Measurements from ENCODE around the gene RSRC1. TPM values are rescaled to one million over a fixed set of nuclear protein-coding genes. Genes with fewer than 3 reads are reported as not detected.

RSRC1 gene
- total RNA-seq, 2 donors from 2014 or later: 38.7 to 49.6 TPM

DNA sequence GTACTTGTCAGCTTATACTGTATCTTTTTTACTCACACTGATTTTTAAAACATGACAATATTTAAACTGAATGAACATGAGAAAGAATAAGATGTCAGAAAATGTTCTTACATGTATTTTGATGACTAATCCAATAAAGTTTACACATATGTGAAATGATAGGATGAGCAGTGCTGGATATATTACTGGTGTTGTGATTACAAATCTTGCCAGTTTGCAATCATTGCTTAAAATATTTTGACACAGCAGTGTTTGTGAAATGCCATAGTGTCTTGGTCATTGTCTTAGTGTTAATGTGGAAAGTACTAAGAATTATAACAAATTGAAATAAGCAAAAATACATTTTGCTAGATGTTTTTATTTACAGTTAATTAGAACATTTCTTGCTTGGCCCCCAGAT is 342.4 kb downstream of the RSRC1 start:
- ATAC-seq: no peak

GRCh38 chr3:158453004-158453403 is 343.1 kb downstream of the RSRC1 start:
- H3K36me3 Mint-ChIP-seq: no peaks in the 10 kb centered on the region
- no peak for ATAC-seq
- no peaks in the 10 kb centered on the region for H3K27me3 Mint-ChIP-seq
- DNase-seq (ENCODE audit: low spot score): no peak
- no peaks in the 10 kb centered on the region for H3K9me3 Mint-ChIP-seq
- no peak overlapping the region for H3K27ac Mint-ChIP-seq
- H3K4me3 Mint-ChIP-seq: no peak overlapping the region
- H3K4me1 Mint-ChIP-seq (ENCODE audit: low read depth in 2 of 2): no peaks in the 10 kb centered on the region

More for the DNA sequence above, 342.4 kb downstream of the RSRC1 start:
- Mint-ChIP-seq H3K9me3 (no peaks in the 10 kb centered on the region), H3K4me3 (no peak overlapping the region), H3K36me3 (no peaks in the 10 kb centered on the region), H3K4me1 (ENCODE audit: low read depth in 2 of 2) (no peaks in the 10 kb centered on the region), H3K27me3 (no peaks in the 10 kb centered on the region), H3K27ac (no peak overlapping the region)
- DNase-seq (ENCODE audit: low spot score): no peak

DNA sequence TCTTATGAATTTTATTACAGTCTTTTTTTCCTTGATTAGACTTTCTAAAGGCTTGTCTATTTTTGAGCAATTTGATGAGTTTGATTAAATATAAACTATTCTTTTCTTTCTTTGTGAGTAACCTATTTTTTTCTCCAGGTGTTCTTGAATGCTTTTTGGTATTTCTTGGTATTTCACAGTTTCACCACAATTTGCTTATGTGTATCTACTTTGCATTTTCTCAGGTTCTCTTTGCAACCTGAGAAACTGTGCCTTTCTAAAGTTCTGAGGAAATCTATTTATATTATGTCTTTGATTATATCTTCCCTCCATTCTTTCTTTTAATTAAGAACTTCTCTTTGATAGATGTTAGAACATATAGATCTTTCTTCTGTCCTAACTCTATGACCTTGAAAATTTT is 344.0 kb downstream of the RSRC1 start:
- H3K4me1 Mint-ChIP-seq (ENCODE audit: low read depth in 2 of 2): no peaks in the 10 kb centered on the region
- H3K27me3 Mint-ChIP-seq: no peaks in the 10 kb centered on the region
- ATAC-seq (no peak), DNase-seq (ENCODE audit: low spot score) (no peak)
- H3K4me3 Mint-ChIP-seq: no peak overlapping the region
- H3K9me3 Mint-ChIP-seq: no peaks in the 10 kb centered on the region
- no peaks in the 10 kb centered on the region for H3K36me3 Mint-ChIP-seq
- H3K27ac Mint-ChIP-seq: no peak overlapping the region

DNA sequence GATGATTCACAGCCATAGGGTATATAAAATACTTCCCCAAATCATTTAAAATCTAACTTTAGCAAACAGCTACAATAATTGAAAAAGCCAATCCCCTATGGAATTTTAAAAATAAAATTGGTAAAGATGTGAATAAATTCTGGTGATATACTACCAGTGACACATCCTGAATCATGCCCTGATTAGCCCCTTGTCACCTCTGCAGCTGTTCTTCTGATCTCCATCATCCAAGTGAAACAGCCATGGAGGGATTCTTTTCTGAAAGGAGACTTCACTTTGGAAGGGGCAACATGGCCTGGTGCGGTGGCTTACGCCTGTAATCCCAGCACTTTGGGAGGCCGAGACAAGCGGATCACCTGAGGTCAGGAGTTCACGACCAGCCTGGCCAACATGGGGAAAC is 345.5 kb downstream of the RSRC1 start:
- Mint-ChIP-seq H3K4me1 (ENCODE audit: low read depth in 2 of 2) (no peaks in the 10 kb centered on the region), H3K27me3 (no peaks in the 10 kb centered on the region), H3K4me3 (no peak overlapping the region), H3K36me3 (no peaks in the 10 kb centered on the region), H3K9me3 (no peaks in the 10 kb centered on the region), H3K27ac (no peak overlapping the region)
- no peak for DNase-seq (ENCODE audit: low spot score)
- no peak for ATAC-seq

- no peaks in the 10 kb centered on the region for H3K36me3 Mint-ChIP-seq
- H3K4me3 Mint-ChIP-seq: no peak overlapping the region
- H3K27me3 Mint-ChIP-seq: no peaks in the 10 kb centered on the region
- ATAC-seq (no peak), DNase-seq (ENCODE audit: low spot score) (no peak)
- no peaks in the 10 kb centered on the region for H3K4me1 Mint-ChIP-seq (ENCODE audit: low read depth in 2 of 2)
- H3K27ac Mint-ChIP-seq: no peak overlapping the region
- H3K9me3 Mint-ChIP-seq: no peaks in the 10 kb centered on the region
These were observed 346.2 kb downstream of the RSRC1 start for GRCh38 chr3:158456114-158456513.

GRCh38 chr3:158458464-158458863 is 348.6 kb downstream of the RSRC1 start:
- no peak overlapping the region for H3K4me3 Mint-ChIP-seq
- ATAC-seq: no peak

GRCh38 chr3:158460926-158461325 is 351.0 kb downstream of the RSRC1 start:
- Mint-ChIP-seq H3K27ac (no peak overlapping the region), H3K36me3 (no peaks in the 10 kb centered on the region), H3K4me3 (no peak overlapping the region), H3K4me1 (ENCODE audit: low read depth in 2 of 2) (no peaks in the 10 kb centered on the region), H3K27me3 (no peaks in the 10 kb centered on the region), H3K9me3 (no peaks in the 10 kb centered on the region)
- ATAC-seq: no peak
- DNase-seq (ENCODE audit: low spot score): no peak

More at GRCh38 chr3:158458464-158458863, 348.6 kb downstream of the RSRC1 start:
- H3K4me1 Mint-ChIP-seq (ENCODE audit: low read depth in 2 of 2): no peaks in the 10 kb centered on the region
- DNase-seq (ENCODE audit: low spot score): no peak
- H3K27ac Mint-ChIP-seq: no peak overlapping the region
- H3K9me3 Mint-ChIP-seq: no peaks in the 10 kb centered on the region
- no peaks in the 10 kb centered on the region for H3K36me3 Mint-ChIP-seq
- no peaks in the 10 kb centered on the region for H3K27me3 Mint-ChIP-seq

DNA sequence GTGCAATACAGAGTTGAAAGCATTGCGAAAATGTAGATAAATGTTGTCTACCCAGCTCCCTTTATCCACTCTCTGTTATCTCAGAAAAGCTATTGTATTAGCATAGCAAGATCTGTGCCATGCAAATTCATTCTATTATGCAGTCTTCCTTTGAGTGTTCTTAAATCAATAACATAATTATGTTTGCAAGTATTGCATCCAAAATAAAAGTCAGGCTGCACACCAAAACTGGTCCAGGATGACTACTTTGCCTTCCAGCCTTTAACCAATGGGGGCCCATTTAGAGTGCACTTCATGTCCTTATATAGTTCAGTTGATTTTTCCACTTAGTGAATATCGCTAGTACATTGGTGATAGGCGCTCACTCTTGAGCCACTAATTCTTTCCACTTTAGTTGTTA is 353.7 kb downstream of the RSRC1 start:
- H3K27ac Mint-ChIP-seq: no peak overlapping the region
- H3K9me3 Mint-ChIP-seq: no peaks in the 10 kb centered on the region
- no peak for DNase-seq (ENCODE audit: low spot score)
- no peaks in the 10 kb centered on the region for H3K4me1 Mint-ChIP-seq (ENCODE audit: low read depth in 2 of 2)
- H3K4me3 Mint-ChIP-seq: no peak overlapping the region
- H3K27me3 Mint-ChIP-seq: no peaks in the 10 kb centered on the region
- no peak for ATAC-seq
- no peaks in the 10 kb centered on the region for H3K36me3 Mint-ChIP-seq

DNA sequence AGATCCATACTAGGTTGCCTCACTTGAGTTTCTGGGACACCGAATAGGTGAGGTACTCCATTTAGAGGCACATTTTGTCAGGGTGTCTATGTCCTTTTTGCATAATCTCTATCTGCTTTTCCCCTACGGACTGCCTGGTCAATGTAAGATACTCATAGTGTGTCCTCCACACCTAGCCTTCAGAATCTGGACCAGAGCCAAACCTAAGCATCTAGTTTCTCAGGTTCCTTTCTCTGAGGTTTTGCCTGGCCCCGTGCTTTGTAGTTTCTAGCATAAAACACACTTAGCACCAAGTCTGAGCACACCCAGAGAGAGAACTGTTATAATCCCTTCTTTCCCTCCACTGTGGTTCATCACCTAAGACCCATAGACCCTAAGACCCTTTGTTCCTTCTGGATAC is 355.2 kb downstream of the RSRC1 start:
- no peak overlapping the region for H3K4me3 Mint-ChIP-seq
- DNase-seq (ENCODE audit: low spot score) (no peak), ATAC-seq (no peak)
- no peak overlapping the region for H3K27ac Mint-ChIP-seq
- H3K27me3 Mint-ChIP-seq: no peaks in the 10 kb centered on the region
- H3K4me1 Mint-ChIP-seq (ENCODE audit: low read depth in 2 of 2): no peaks in the 10 kb centered on the region
- H3K9me3 Mint-ChIP-seq: no peaks in the 10 kb centered on the region
- no peaks in the 10 kb centered on the region for H3K36me3 Mint-ChIP-seq

GRCh38 chr3:158470944-158471638 is 361.2 kb downstream of the RSRC1 start:
- no peak for ATAC-seq
- H3K27ac Mint-ChIP-seq: no peak overlapping the region

GRCh38 chr3:158471639-158472294 is 361.9 kb downstream of the RSRC1 start:
- H3K27me3 Mint-ChIP-seq: no peaks in the 10 kb centered on the region

More at GRCh38 chr3:158470944-158471638, 361.2 kb downstream of the RSRC1 start:
- no peak for DNase-seq (ENCODE audit: low spot score)
- Mint-ChIP-seq H3K27me3 (no peaks in the 10 kb centered on the region), H3K9me3 (no peaks in the 10 kb centered on the region), H3K4me1 (ENCODE audit: low read depth in 2 of 2) (no peaks in the 10 kb centered on the region), H3K4me3 (no peak overlapping the region), H3K36me3 (no peaks in the 10 kb centered on the region)

DNA sequence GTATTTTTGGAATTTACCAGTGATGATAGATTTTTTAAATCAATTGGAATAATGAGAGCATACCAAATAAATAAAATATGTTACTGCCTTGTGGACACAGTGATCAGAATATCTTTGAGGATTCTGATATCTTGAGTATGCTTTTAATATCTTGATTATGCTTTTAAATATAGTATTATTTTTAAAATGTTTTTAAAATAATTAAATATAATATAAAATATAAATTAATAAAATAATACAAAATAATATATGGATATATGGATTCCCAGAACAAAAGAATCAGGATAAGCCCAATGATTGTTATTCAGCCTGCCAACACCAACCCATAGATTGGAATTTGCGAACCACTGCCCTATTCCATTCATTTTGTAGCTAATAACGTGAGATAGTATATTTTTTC is 369.2 kb downstream of the RSRC1 start:
- Mint-ChIP-seq H3K27me3 (no peaks in the 10 kb centered on the region), H3K4me1 (ENCODE audit: low read depth in 2 of 2) (peaks cover 0 to 3% of the 10 kb centered on the region in 2 donors), H3K4me3 (no peak overlapping the region)

More at GRCh38 chr3:158471639-158472294, 361.9 kb downstream of the RSRC1 start:
- ATAC-seq (no peak), DNase-seq (ENCODE audit: low spot score) (no peak)
- H3K27ac Mint-ChIP-seq: no peak overlapping the region
- H3K9me3 Mint-ChIP-seq: no peaks in the 10 kb centered on the region
- H3K4me3 Mint-ChIP-seq: no peak overlapping the region
- no peaks in the 10 kb centered on the region for H3K4me1 Mint-ChIP-seq (ENCODE audit: low read depth in 2 of 2)
- H3K36me3 Mint-ChIP-seq: no peaks in the 10 kb centered on the region

GRCh38 chr3:158483701-158484235 is 373.9 kb downstream of the RSRC1 start:
- no peak for ATAC-seq
- DNase-seq (ENCODE audit: low spot score): no peak
- no peaks in the 10 kb centered on the region for H3K36me3 Mint-ChIP-seq
- no peaks in the 10 kb centered on the region for H3K9me3 Mint-ChIP-seq
- peaks cover 0 to 5% of the 10 kb centered on the region in 2 donors for H3K4me1 Mint-ChIP-seq (ENCODE audit: low read depth in 2 of 2)
- H3K27ac Mint-ChIP-seq: no peak overlapping the region
- H3K4me3 Mint-ChIP-seq: no peak overlapping the region
- H3K27me3 Mint-ChIP-seq: no peaks in the 10 kb centered on the region

More for the DNA sequence above, 369.2 kb downstream of the RSRC1 start:
- ATAC-seq (no peak), DNase-seq (ENCODE audit: low spot score) (no peak)
- H3K36me3 Mint-ChIP-seq: no peaks in the 10 kb centered on the region
- H3K9me3 Mint-ChIP-seq: no peaks in the 10 kb centered on the region
- no peak overlapping the region for H3K27ac Mint-ChIP-seq

DNA sequence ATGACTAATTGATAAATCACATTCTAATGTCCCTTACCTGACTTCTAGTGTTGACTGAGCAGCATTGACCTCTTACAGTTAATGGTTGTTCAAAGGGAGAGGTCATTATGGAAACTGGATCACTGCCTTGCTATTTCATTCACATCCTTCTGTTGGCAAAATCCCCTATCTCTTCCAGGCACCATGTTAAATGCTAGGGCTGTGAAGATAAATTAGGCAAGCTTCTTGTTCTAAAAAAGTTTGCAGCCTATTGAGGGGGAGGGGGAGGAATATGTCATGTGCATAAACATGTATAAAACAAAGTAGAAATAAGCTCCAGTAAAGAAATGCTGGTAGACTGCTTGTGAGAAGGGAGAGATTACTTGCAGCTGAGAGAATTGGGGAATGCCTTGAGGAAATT is 376.3 kb downstream of the RSRC1 start:
- Mint-ChIP-seq H3K36me3 (no peaks in the 10 kb centered on the region), H3K9me3 (no peaks in the 10 kb centered on the region), H3K27me3 (no peaks in the 10 kb centered on the region), H3K4me1 (ENCODE audit: low read depth in 2 of 2) (peaks cover 4 to 5% of the 10 kb centered on the region in 2 donors), H3K27ac (no peak overlapping the region), H3K4me3 (no peak overlapping the region)
- ATAC-seq: no peak
- no peak for DNase-seq (ENCODE audit: low spot score)
